Muscle layer of duodenum (tissue), 2 donors: ENCODE data around the gene PRR18.
"Not testable (repeated sequence)": the region's sequence is repeated elsewhere in the genome, so short reads cannot be mapped to it uniquely, and the experiment has no call there.

ENCODE experiments used
- H3K27ac ChIP-seq: one replicate; pipeline ENCODE4 v1.7.0; 2013; ENCODE audit warnings: mild to moderate bottlenecking, low read length
- H3K27me3 ChIP-seq: one replicate; pipeline ENCODE4 v1.7.0; 2013; ENCODE audit warnings: low read depth, mild to moderate bottlenecking, control low read depth, low read length
- H3K36me3 ChIP-seq, 2 donors: one replicate each; pipeline ENCODE4 v1.7.0; 2013; ENCODE audit warnings: low read length in 2 of 2, control low read depth in 1 of 2, mild to moderate bottlenecking in 1 of 2; ENCODE audit not compliant: insufficient read depth in 2 of 2, control insufficient read depth in 1 of 2
- H3K4me1 ChIP-seq, 2 donors: one replicate each; pipeline ENCODE4 v1.7.0; 2013; ENCODE audit warnings: low read length in 2 of 2, mild to moderate bottlenecking in 2 of 2, control low read depth in 1 of 2, moderate library complexity in 1 of 2; ENCODE audit not compliant: insufficient read depth in 2 of 2, control insufficient read depth in 1 of 2
- H3K4me3 ChIP-seq, 2 donors: one replicate each; pipeline ENCODE4 v1.7.0; 2013; ENCODE audit warnings: low read length in 2 of 2, low read depth in 1 of 2, mild to moderate bottlenecking in 1 of 2
- H3K9me3 ChIP-seq, 2 donors: one replicate each; pipeline ENCODE4 v1.7.0; 2013; ENCODE audit warnings: low read length in 2 of 2, control low read depth in 1 of 2, mild to moderate bottlenecking in 1 of 2; ENCODE audit not compliant: control insufficient read depth in 1 of 2
- donor health status: healthy.

Gene PRR18

GRCh38 chr6:166308033-166308768 is at the start of gene PRR18:
Gene PRR18 (minus strand): TSS chr6:166308392. CDS start chr6:166308142, 250 bp downstream.
- Histone ChIP-seq H3K9me3 (no peaks in the 10 kb centered on the region), H3K4me1 (peaks cover 0 to 19% of the 10 kb centered on the region in 2 donors), H3K27ac (no peak within 1 kb of the TSS), H3K36me3 (no peaks in the 10 kb centered on the region), H3K27me3 (peaks cover 30% of the 10 kb centered on the region), H3K4me3 (peak within 1 kb of the TSS in 1 of 2 donors; percentile 66)

- Histone ChIP-seq H3K4me3 (no peak overlapping the region), H3K4me1 (no peaks in the 10 kb centered on the region)
Measured at GRCh38 chr6:166355552-166355951, 47.4 kb upstream of the PRR18 start.

GRCh38 chr6:166354965-166355364 is 46.8 kb upstream of the PRR18 start:
- Histone ChIP-seq H3K27ac (no peak overlapping the region), H3K27me3 (no peaks in the 10 kb centered on the region), H3K4me3 (no peak overlapping the region), H3K4me1 (no peaks in the 10 kb centered on the region), H3K36me3 (no peaks in the 10 kb centered on the region), H3K9me3 (no peaks in the 10 kb centered on the region)

More at GRCh38 chr6:166355552-166355951, 47.4 kb upstream of the PRR18 start:
- H3K27me3 ChIP-seq, result no peaks in the 10 kb centered on the region
- no peaks in the 10 kb centered on the region for H3K9me3 ChIP-seq
- H3K27ac ChIP-seq, result no peak overlapping the region
- no peaks in the 10 kb centered on the region for H3K36me3 ChIP-seq

- Histone ChIP-seq H3K4me1 (no peaks in the 10 kb centered on the region), H3K4me3 (no peak overlapping the region), H3K27ac (no peak overlapping the region), H3K36me3 (no peaks in the 10 kb centered on the region), H3K27me3 (no peaks in the 10 kb centered on the region), H3K9me3 (peaks cover 0 to 5% of the 10 kb centered on the region in 2 donors)
Measured at GRCh38 chr6:166354143-166354542, 46.0 kb upstream of the PRR18 start.

GRCh38 chr6:166353507-166353906 is 45.3 kb upstream of the PRR18 start:
- no peak overlapping the region for H3K27ac ChIP-seq
- no peak overlapping the region for H3K4me3 ChIP-seq
- peaks cover 0 to 5% of the 10 kb centered on the region in 2 donors for H3K9me3 ChIP-seq
- H3K4me1 ChIP-seq, result no peaks in the 10 kb centered on the region
- no peaks in the 10 kb centered on the region for H3K27me3 ChIP-seq
- H3K36me3 ChIP-seq, result no peaks in the 10 kb centered on the region

GRCh38 chr6:166352923-166353322 is 44.7 kb upstream of the PRR18 start:
- no peaks in the 10 kb centered on the region for H3K27me3 ChIP-seq
- H3K4me1 ChIP-seq, result no peaks in the 10 kb centered on the region
- H3K36me3 ChIP-seq, result no peaks in the 10 kb centered on the region
- H3K9me3 ChIP-seq, result peaks cover 0 to 5% of the 10 kb centered on the region in 2 donors
- H3K4me3 ChIP-seq, result no peak overlapping the region
- no peak overlapping the region for H3K27ac ChIP-seq

GRCh38 chr6:166351715-166352285 is 43.6 kb upstream of the PRR18 start:
- Histone ChIP-seq H3K9me3 (peaks cover 0 to 5% of the 10 kb centered on the region in 2 donors), H3K27me3 (no peaks in the 10 kb centered on the region), H3K4me3 (no peak overlapping the region), H3K36me3 (no peaks in the 10 kb centered on the region), H3K27ac (no peak overlapping the region), H3K4me1 (no peaks in the 10 kb centered on the region)

GRCh38 chr6:166348305-166348949 is 40.2 kb upstream of the PRR18 start:
- H3K4me3 ChIP-seq, result no peak overlapping the region
- no peaks in the 10 kb centered on the region for H3K36me3 ChIP-seq
- H3K27me3 ChIP-seq, result no peaks in the 10 kb centered on the region
- H3K9me3 ChIP-seq, result peaks cover 0 to 5% of the 10 kb centered on the region in 2 donors
- H3K27ac ChIP-seq, result no peak overlapping the region
- H3K4me1 ChIP-seq, result no peaks in the 10 kb centered on the region

- Histone ChIP-seq H3K9me3 (peaks cover 0 to 5% of the 10 kb centered on the region in 2 donors), H3K36me3 (no peaks in the 10 kb centered on the region), H3K4me3 (no peak overlapping the region), H3K27ac (no peak overlapping the region), H3K27me3 (no peaks in the 10 kb centered on the region), H3K4me1 (no peaks in the 10 kb centered on the region)
Measured at GRCh38 chr6:166346965-166347364, 38.8 kb upstream of the PRR18 start.

- no peak overlapping the region for H3K4me3 ChIP-seq
- H3K9me3 ChIP-seq, result peaks cover 0 to 5% of the 10 kb centered on the region in 2 donors
- no peaks in the 10 kb centered on the region for H3K36me3 ChIP-seq
- peaks cover 0 to 4% of the 10 kb centered on the region in 2 donors for H3K4me1 ChIP-seq
- H3K27me3 ChIP-seq, result no peaks in the 10 kb centered on the region
- H3K27ac ChIP-seq, result no peak overlapping the region
Measured at GRCh38 chr6:166346449-166346848, 38.3 kb upstream of the PRR18 start.

GRCh38 chr6:166345672-166346071 is 37.5 kb upstream of the PRR18 start:
- not testable (repeated sequence) for H3K27me3 ChIP-seq, H3K27ac ChIP-seq, H3K4me3 ChIP-seq, H3K36me3 ChIP-seq, H3K4me1 ChIP-seq, H3K9me3 ChIP-seq
